Esophagus muscularis mucosa (tissue), 4 donors: Measurements from ENCODE around the gene FXYD2.

ENCODE experiments used
- CTCF ChIP-seq, 3 experiments: fragments of 200-600 bp in 2 of 3; fragments of 450-650 bp in 1 of 3; sonication (generic) in 2 of 3; IDR thresholded peaks; one replicate each; pipeline ENCODE4 v1.5.1; 2017 to 2019; ENCODE audit warnings: antibody characterized with exemption in 3 of 3, mild to moderate bottlenecking in 2 of 3, moderate library complexity in 1 of 3
- EP300 ChIP-seq: sonication (generic); formaldehyde crosslinking; IDR thresholded peaks from one replicate; pipeline ENCODE4 v1.6.1; 2017; ENCODE audit warnings: antibody characterized with exemption
- POLR2A ChIP-seq: fragments of 450-650 bp; IDR thresholded peaks from one replicate; pipeline ENCODE4 v1.6.1; 2017; ENCODE audit warnings: antibody characterized with exemption, moderate library complexity, mild to moderate bottlenecking, low read depth
- POLR2AphosphoS5 ChIP-seq, 2 donors: sonication (generic); formaldehyde crosslinking; IDR thresholded peaks; one replicate each; pipeline ENCODE4 v1.6.1; 2017; ENCODE audit warnings: antibody characterized with exemption in 2 of 2

GRCh38 chr11:117831661-117832415, 7.3 kb upstream of the FXYD2 start:
- no peak for TF ChIP-seq CTCF (IDR thresholded peaks at IDR 0.05)
- no peak for TF ChIP-seq EP300
- no peak for TF ChIP-seq POLR2A
- TF ChIP-seq POLR2AphosphoS5 (IDR thresholded peaks at IDR 0.05): no peak
